Endothelial cell of umbilical vein (primary cell): ENCODE measurements around the gene NPM3.

Source experiments
- POLR2A ChIP-seq: IDR thresholded peaks from 2 replicates; pipeline ENCODE4 v1.6.1; 2012; ENCODE audit warnings: low read depth, mild to moderate bottlenecking, control low read depth, low read length
- POLR2AphosphoS5 ChIP-seq: IDR thresholded peaks from 2 replicates; pipeline ENCODE4 v1.6.1; 2012; ENCODE audit warnings: low read depth, mild to moderate bottlenecking, control low read depth, low read length, moderate library complexity; ENCODE audit not compliant: insufficient read depth
- TF ChIP-seq, protein P1 (sequence below), 2 donors: IDR thresholded peaks; 1 replicate in 1 of 2; 2 replicates in 1 of 2; pipeline ENCODE4 v1.5.1; 2011; ENCODE audit warnings: low read length in 2 of 2, mild to moderate bottlenecking in 2 of 2, moderate library complexity in 2 of 2, control low read depth in 1 of 2, inconsistent platforms in 1 of 2, low read depth in 1 of 2; ENCODE audit not compliant: insufficient read depth in 1 of 2; ENCODE audit errors: extremely low read depth in 1 of 2

GRCh38 chr10:101758858-101759257 lies 24.4 kb downstream of the NPM3 start:
- TF ChIP-seq, protein P1, sequence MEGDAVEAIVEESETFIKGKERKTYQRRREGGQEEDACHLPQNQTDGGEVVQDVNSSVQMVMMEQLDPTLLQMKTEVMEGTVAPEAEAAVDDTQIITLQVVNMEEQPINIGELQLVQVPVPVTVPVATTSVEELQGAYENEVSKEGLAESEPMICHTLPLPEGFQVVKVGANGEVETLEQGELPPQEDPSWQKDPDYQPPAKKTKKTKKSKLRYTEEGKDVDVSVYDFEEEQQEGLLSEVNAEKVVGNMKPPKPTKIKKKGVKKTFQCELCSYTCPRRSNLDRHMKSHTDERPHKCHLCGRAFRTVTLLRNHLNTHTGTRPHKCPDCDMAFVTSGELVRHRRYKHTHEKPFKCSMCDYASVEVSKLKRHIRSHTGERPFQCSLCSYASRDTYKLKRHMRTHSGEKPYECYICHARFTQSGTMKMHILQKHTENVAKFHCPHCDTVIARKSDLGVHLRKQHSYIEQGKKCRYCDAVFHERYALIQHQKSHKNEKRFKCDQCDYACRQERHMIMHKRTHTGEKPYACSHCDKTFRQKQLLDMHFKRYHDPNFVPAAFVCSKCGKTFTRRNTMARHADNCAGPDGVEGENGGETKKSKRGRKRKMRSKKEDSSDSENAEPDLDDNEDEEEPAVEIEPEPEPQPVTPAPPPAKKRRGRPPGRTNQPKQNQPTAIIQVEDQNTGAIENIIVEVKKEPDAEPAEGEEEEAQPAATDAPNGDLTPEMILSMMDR (IDR thresholded peaks at IDR 0.05; ENCODE audit: extremely low read depth in 1 of 2, insufficient read depth in 1 of 2, low read depth in 1 of 2, low read length in 2 of 2) = no peak
- TF ChIP-seq POLR2AphosphoS5 = no peak
- no peak for TF ChIP-seq POLR2A
